ENCODE results near the gene GPC5. TPM values are rescaled to one million over a fixed set of nuclear protein-coding genes. Genes with fewer than 3 reads are reported as not detected.

The GPC5 gene
- total and polyA plus RNA-seq, 7 donors = 0.23 TPM; not detected in 6

DNA sequence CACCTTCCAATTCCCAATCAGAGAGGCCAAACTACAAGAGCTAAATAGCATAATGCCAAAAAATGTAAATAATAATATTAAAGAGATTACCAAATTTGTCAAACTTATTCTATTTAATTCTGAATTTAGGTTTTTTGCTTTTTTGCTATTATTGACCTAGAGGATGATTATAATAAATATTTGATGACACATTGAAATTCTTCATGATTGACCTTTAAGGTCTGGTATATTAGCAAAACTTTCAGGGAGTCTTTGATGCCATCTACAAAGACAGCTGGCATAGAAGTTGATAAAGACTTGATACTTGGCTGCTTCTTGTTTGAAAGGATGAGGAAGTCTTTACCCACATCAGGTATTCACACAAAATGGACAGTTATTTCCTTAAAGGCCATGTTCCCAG is 1168.3 kb downstream of the GPC5 start:
- H3K9me3 ChIP-seq = no peaks in the 10 kb centered on the region
- DNase-seq (no peak), ATAC-seq (no peak)
- H3K36me3 ChIP-seq (ENCODE audit: insufficient read depth in 1 of 2, low read depth in 1 of 2) = no peaks in the 10 kb centered on the region
- no peak overlapping the region for H3K27ac ChIP-seq
- TF ChIP-seq, protein P1, sequence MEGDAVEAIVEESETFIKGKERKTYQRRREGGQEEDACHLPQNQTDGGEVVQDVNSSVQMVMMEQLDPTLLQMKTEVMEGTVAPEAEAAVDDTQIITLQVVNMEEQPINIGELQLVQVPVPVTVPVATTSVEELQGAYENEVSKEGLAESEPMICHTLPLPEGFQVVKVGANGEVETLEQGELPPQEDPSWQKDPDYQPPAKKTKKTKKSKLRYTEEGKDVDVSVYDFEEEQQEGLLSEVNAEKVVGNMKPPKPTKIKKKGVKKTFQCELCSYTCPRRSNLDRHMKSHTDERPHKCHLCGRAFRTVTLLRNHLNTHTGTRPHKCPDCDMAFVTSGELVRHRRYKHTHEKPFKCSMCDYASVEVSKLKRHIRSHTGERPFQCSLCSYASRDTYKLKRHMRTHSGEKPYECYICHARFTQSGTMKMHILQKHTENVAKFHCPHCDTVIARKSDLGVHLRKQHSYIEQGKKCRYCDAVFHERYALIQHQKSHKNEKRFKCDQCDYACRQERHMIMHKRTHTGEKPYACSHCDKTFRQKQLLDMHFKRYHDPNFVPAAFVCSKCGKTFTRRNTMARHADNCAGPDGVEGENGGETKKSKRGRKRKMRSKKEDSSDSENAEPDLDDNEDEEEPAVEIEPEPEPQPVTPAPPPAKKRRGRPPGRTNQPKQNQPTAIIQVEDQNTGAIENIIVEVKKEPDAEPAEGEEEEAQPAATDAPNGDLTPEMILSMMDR (IDR thresholded peaks at IDR 0.05) = no peak
- no peak overlapping the region for H3K4me3 ChIP-seq
- H3K4me1 ChIP-seq = no peaks in the 10 kb centered on the region
- H3K27me3 ChIP-seq (ENCODE audit: insufficient read depth in 3 of 3, low read length in 2 of 3) = no peaks in the 10 kb centered on the region
- intact Hi-C loops (cut with DNase I) = no loop called here

- H3K4me3 ChIP-seq = no peak overlapping the region
- no peaks in the 10 kb centered on the region for H3K9me3 ChIP-seq
- intact Hi-C loops (cut with DNase I) = no loop called here
- 76 to 81% (median 78%) methylated on average over 4 of the region's 4 CpGs for WGBS, 3 donors
- DNase-seq = no peak
- no peaks in the 10 kb centered on the region for H3K36me3 ChIP-seq (ENCODE audit: insufficient read depth in 1 of 2, low read depth in 1 of 2)
- H3K27me3 ChIP-seq (ENCODE audit: insufficient read depth in 3 of 3, low read length in 2 of 3) = no peaks in the 10 kb centered on the region
- no peak overlapping the region for H3K27ac ChIP-seq
- ATAC-seq = no peak
- TF ChIP-seq, protein P1 (IDR thresholded peaks at IDR 0.05) = no peak
- no peaks in the 10 kb centered on the region for H3K4me1 ChIP-seq
Observed at GRCh38 chr13:92572190-92572589, 1173.8 kb downstream of the GPC5 start.

DNA sequence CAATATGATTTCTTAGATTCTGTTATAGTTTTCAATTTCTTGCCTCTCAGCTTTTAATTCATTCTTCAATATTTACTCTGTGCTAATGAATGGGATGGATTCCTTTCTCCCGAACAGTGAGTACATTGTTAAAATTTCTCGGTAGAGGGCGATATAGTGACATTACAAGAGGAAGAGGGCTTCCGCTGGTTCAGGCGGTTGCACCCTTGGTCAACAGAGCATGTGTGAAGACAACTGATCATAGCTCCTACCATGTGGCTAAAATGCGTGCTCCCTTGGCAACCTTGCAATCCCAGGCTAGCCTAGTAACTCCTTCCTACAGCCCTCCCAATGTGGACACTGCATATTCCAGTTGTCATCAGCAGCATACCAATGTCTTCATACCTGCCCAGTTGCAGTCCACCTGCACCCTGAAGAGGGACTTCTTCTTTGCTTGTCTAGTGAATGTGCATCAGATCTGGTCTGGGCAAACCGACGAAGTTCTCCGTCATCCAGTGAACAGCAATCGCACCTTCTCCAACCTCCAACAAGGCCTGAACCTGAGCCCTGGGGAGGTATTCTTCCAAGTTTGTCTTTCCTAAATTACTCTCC is 1175.1 kb downstream of the GPC5 start:
- no peak for DNase-seq
- intact Hi-C loops (cut with DNase I) = no loop called here
- Histone ChIP-seq H3K27ac (no peak overlapping the region), H3K4me1 (no peaks in the 10 kb centered on the region), H3K36me3 (ENCODE audit: insufficient read depth in 1 of 2, low read depth in 1 of 2) (no peaks in the 10 kb centered on the region), H3K4me3 (no peak overlapping the region), H3K9me3 (no peaks in the 10 kb centered on the region), H3K27me3 (ENCODE audit: insufficient read depth in 3 of 3, low read length in 2 of 3) (no peaks in the 10 kb centered on the region)
- no peak for ATAC-seq
- TF ChIP-seq, protein P1 (IDR thresholded peaks at IDR 0.05) = no peak
- 56 to 61% (median 57%) methylated on average over 10 of the region's 10 CpGs for WGBS, 3 donors

- no peak overlapping the region for H3K4me3 ChIP-seq
- H3K27me3 ChIP-seq (ENCODE audit: insufficient read depth in 3 of 3, low read length in 2 of 3) = no peaks in the 10 kb centered on the region
- WGBS, 3 donors = 49 to 58% (median 58%) methylated on average over 1 of the region's 1 CpG
- no peaks in the 10 kb centered on the region for H3K36me3 ChIP-seq (ENCODE audit: insufficient read depth in 1 of 2, low read depth in 1 of 2)
- H3K27ac ChIP-seq = no peak overlapping the region
- DNase-seq (no peak), ATAC-seq (no peak)
- intact Hi-C loops (cut with DNase I) = no loop called here
- H3K4me1 ChIP-seq = no peaks in the 10 kb centered on the region
- TF ChIP-seq, protein P1 (IDR thresholded peaks at IDR 0.05) = no peak
- H3K9me3 ChIP-seq = no peaks in the 10 kb centered on the region
Observed at GRCh38 chr13:92574499-92574898, 1176.1 kb downstream of the GPC5 start.

DNA sequence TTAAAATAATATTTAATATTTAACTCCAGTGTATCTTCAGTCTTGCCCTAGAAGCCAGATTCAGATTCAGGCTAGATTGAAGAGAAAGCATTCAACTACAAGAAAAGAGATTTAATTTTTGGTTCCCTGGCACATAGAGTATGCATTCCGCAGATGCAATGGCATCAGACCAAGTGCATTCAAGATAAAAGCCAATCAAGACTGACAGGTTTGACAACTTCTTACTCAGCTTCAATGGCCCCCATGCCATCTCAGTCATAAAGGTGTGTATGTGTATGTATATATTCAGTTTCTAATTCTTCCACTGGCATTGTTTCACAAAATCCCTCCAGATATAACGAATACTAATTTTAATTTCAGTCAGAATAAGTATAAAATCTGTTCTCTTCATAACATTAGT is 1177.4 kb downstream of the GPC5 start:
- DNase-seq (no peak), ATAC-seq (no peak)
- Histone ChIP-seq H3K9me3 (no peaks in the 10 kb centered on the region), H3K36me3 (ENCODE audit: insufficient read depth in 1 of 2, low read depth in 1 of 2) (no peaks in the 10 kb centered on the region), H3K4me1 (no peaks in the 10 kb centered on the region), H3K27ac (no peak overlapping the region), H3K4me3 (no peak overlapping the region), H3K27me3 (ENCODE audit: insufficient read depth in 3 of 3, low read length in 2 of 3) (no peaks in the 10 kb centered on the region)
- intact Hi-C loops (cut with DNase I) = no loop called here
- 77 to 85% (median 81%) methylated on average over 2 of the region's 2 CpGs for WGBS, 3 donors
- TF ChIP-seq, protein P1 (IDR thresholded peaks at IDR 0.05) = no peak
